HUES48 (cell line): ENCODE results near the gene SPDYE2.
A peak's percentile ranks its signal among the peaks of the same experiment; 100 is the strongest.
"Not testable (repeated sequence)": the region's sequence is repeated elsewhere in the genome, so short reads cannot be mapped to it uniquely, and the experiment has no call there.

Source experiments
- H3K27ac ChIP-seq: one replicate; pipeline ENCODE4 v1.7.0; 2013; ENCODE audit warnings: low read depth, low read length, inconsistent platforms
- H3K27me3 ChIP-seq: 2 replicates; pipeline ENCODE4 v1.6.1; 2013; ENCODE audit warnings: mild to moderate bottlenecking, low read length; ENCODE audit not compliant: control insufficient read depth, insufficient read depth
- H3K36me3 ChIP-seq: 2 replicates; pipeline ENCODE4 v1.6.1; 2013; ENCODE audit warnings: low read length; ENCODE audit not compliant: control insufficient read depth, insufficient read depth
- H3K4me1 ChIP-seq: 2 replicates; pipeline ENCODE4 v1.6.1; 2013; ENCODE audit warnings: mild to moderate bottlenecking, low read length; ENCODE audit not compliant: control insufficient read depth, insufficient read depth
- H3K4me3 ChIP-seq: 2 replicates; pipeline ENCODE4 v1.5.1; 2013; ENCODE audit warnings: mild to moderate bottlenecking, low read depth, low read length
- H3K9ac ChIP-seq: 2 replicates; pipeline ENCODE4 v1.6.1; 2013; ENCODE audit warnings: mild to moderate bottlenecking, low read depth, low read length, moderate library complexity
- H3K9me3 ChIP-seq: 2 replicates; pipeline ENCODE4 v1.6.1; 2013; ENCODE audit warnings: low read length; ENCODE audit not compliant: control insufficient read depth, insufficient read depth

Gene SPDYE2

DNA sequence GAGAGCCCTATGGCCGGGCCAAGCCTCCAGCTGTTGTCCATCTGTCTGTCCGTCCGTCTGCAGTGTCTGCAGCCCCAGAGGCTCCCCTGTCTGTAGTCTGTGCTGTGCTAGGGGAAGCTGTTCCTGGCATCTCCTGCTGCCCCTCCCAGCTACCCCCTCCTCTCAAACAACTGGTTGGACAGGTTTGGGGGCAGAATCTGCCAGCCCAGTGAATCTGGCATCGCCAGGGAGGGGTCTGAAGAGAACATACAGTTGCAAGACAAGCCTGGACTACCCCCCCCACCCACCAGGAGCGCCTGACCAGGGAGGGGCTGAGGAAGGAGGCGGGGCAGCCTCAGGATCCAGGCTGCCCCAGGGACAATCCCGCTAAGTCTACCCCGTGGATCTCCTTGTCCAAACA, 7.4 kb upstream of the SPDYE2 start, which contains the start of gene UPK3BL2:
UPK3BL2 (minus strand) TSS at position 101 of the 400 bp plus-strand sequence; CDS start at position 41, 60 bp downstream.
- not testable (repeated sequence) for H3K4me3 ChIP-seq, H3K27ac ChIP-seq, H3K9ac ChIP-seq, H3K36me3 ChIP-seq, H3K27me3 ChIP-seq, H3K4me1 ChIP-seq, H3K9me3 ChIP-seq

GRCh38 chr7:102544372-102544771, 6.7 kb upstream of the SPDYE2 start:
- H3K36me3 ChIP-seq = not testable (repeated sequence)

DNA sequence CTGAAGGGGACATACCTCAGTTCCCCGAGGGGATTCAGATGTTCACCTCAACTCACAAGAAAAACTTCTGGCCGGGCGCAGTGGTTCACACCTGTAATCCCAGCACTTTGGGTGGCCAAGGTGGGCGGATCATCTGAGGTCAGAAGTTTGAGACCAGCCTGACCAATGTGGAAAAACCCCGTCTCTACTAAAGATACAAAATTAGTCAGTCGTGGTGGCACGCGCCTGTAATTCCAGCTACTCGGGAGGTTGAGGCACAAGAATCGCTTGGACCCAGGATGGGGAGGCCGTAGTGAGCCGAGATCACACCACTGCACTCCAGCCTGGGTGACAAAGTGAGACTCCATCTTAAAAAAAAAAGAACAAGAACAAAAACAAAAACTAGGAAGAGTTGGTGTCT, 5.7 kb upstream of the SPDYE2 start:
- H3K9ac ChIP-seq, H3K4me3 ChIP-seq, H3K36me3 ChIP-seq, H3K27ac ChIP-seq, H3K27me3 ChIP-seq, H3K9me3 ChIP-seq, H3K4me1 ChIP-seq: not testable (repeated sequence)

More at GRCh38 chr7:102544372-102544771, 6.7 kb upstream of the SPDYE2 start:
- H3K9ac ChIP-seq, H3K4me3 ChIP-seq, H3K27me3 ChIP-seq, H3K4me1 ChIP-seq, H3K9me3 ChIP-seq, H3K27ac ChIP-seq: not testable (repeated sequence)

- not testable (repeated sequence) for H3K36me3 ChIP-seq, H3K27ac ChIP-seq, H3K4me3 ChIP-seq, H3K4me1 ChIP-seq, H3K9me3 ChIP-seq, H3K27me3 ChIP-seq, H3K9ac ChIP-seq
Measured at GRCh38 chr7:102546353-102546752, 4.7 kb upstream of the SPDYE2 start.

GRCh38 chr7:102568620-102569019, 17.6 kb downstream of the SPDYE2 start:
- H3K36me3 ChIP-seq, H3K4me3 ChIP-seq, H3K9ac ChIP-seq, H3K9me3 ChIP-seq, H3K27ac ChIP-seq, H3K27me3 ChIP-seq, H3K4me1 ChIP-seq: not testable (repeated sequence)

DNA sequence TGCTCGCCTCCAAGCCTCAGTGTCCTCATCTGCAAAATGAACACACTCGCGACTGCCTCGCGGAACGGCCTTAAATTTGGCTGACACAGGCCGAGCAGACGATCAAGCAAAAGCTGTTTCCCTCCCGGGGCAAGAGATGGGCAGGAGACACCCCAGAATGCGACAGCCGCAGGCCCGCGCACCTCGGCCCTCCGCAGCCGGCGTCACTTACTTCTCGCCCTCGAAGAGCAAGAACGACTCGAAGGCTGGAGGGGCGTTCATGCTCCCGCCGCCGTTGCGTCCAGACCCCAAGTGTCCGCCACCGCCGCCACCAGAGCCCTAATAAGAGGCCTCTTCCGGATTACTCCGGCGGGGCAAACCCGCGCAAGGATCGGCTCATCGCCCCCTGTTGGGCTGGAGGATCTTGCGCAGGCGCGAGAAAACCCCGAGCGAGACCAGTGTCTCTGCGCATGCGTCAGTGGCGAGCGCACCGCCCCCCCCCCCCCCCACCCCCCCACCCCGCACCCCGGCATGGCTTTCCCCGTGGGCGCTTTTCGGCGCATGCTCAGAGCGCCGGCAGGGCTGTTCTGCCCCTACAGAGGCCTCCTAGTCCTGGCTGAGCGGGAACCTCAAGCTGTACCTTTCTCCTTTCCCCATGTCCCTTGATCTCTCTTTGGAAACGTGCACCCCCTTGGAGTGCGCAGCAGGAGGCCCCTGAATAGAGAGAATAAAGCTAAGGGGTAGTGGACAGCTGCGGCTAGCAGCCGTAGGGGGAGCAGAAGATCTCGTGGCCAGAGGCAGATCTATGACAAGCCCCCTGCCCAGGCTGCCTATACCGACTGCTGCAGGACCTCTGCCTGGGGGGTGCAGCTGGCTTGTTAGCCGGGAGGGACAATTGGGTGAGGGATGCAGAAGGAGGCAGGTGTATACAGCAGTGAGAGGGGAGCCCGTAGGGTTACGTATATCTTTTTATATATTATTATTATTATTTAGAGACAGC, 21.5 kb downstream of the SPDYE2 start, which contains the start of gene POLR2J3:
POLR2J3 (minus strand) TSS at position 323 of the 979 bp plus-strand sequence; CDS start at position 261, 62 bp downstream.
- H3K4me1 ChIP-seq, H3K27me3 ChIP-seq, H3K36me3 ChIP-seq, H3K9me3 ChIP-seq, H3K27ac ChIP-seq, H3K9ac ChIP-seq: not testable (repeated sequence)
- H3K4me3 ChIP-seq = peak within 1 kb of the TSS; percentile 66

GRCh38 chr7:102574607-102575006, 23.6 kb downstream of the SPDYE2 start:
- not testable (repeated sequence) for H3K4me1 ChIP-seq, H3K4me3 ChIP-seq, H3K9ac ChIP-seq, H3K9me3 ChIP-seq, H3K27ac ChIP-seq, H3K27me3 ChIP-seq, H3K36me3 ChIP-seq

GRCh38 chr7:102576363-102576762, 25.3 kb downstream of the SPDYE2 start:
- not testable (repeated sequence) for H3K27me3 ChIP-seq, H3K4me1 ChIP-seq, H3K36me3 ChIP-seq

DNA sequence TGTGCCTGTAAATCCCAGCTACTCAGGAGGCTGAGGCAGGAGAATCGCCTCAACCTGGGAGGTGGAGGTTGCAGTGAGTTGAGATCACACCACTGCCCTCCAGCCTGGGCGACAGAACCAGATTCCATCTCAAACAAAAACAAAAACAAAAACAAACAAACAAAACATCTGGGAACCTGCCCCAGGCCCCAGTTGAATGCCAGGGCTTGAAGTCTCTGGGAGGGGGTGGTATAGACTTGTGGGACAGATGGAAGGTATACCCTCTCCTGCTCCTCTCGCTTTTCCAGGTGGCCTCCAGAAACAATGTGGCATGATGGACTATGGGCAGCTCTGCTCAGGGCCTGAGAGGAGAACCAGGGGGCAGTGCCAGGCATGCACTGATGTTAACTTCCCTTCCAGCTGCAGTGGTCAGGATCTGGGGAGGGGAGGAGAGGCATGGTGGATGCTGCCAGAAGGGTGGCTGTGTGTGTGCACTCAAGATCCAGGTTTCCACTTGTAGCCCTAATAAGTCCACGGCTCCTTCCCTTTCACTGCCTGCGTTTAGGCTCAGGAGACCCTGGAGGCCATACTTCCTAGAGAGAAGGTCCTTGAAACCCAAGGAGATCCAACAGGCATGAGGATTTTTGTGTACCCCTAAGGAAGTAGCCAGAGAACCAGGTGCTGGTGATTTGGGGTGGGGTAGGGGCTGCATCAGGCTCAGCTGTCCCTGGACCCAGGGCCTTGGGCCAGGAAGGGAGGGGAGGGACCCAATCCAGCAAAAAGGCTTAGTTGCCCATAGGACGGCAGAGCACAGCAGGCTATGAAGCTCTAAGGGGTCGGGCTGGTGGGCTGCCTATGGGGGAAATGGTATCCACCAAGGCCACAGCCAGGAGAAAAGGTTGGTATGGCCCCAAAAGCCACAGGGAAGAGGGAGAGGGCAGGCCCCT, 26.6 kb downstream of the SPDYE2 start:
- not testable (repeated sequence) for H3K4me3 ChIP-seq, H3K27ac ChIP-seq, H3K36me3 ChIP-seq, H3K4me1 ChIP-seq, H3K27me3 ChIP-seq, H3K9me3 ChIP-seq, H3K9ac ChIP-seq

More at GRCh38 chr7:102576363-102576762, 25.3 kb downstream of the SPDYE2 start:
- H3K9me3 ChIP-seq, H3K4me3 ChIP-seq, H3K9ac ChIP-seq, H3K27ac ChIP-seq: not testable (repeated sequence)

DNA sequence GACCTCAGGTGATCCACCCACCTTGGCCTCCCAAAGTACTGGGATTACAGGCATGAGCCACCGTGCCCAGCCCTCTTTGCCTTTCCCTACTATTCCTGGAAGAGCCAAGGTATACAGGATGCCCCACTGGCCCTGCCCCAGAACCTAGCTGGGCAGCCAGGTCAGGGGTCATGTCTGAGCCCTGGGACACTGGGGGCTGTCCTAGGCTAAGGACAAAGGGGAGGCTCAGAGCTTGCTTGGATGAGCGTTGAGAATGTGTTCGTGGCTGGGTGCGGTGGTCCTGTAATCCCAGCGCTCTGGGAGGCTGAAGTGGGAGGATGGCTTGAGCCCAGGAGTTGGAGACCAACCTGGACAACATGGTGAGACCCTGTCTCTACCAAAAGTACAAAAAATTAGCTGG, 27.5 kb downstream of the SPDYE2 start:
- H3K9me3 ChIP-seq, H3K4me3 ChIP-seq, H3K27me3 ChIP-seq, H3K4me1 ChIP-seq, H3K36me3 ChIP-seq, H3K9ac ChIP-seq, H3K27ac ChIP-seq: not testable (repeated sequence)

DNA sequence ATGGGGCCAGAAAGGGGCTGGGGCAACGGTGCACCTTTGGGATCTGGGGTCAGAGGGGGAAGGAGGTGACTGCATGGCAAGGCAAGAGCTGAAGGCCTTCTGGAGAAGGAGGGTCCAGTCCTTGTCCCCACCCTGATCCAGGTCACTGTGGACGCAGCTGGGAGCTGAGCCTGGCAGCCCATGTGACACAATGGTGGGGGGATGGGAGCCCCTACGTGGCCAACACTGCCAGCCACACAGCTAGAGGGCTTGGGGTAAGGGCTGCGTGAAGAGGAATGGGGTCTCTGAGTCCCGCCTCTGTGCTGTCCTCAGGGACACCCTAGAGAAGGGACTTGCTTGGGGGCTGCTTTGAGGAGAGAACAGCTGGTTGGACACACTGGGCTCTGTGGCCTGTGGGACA, 30.7 kb downstream of the SPDYE2 start:
- H3K9me3 ChIP-seq, H3K4me3 ChIP-seq, H3K27me3 ChIP-seq, H3K4me1 ChIP-seq, H3K36me3 ChIP-seq, H3K9ac ChIP-seq, H3K27ac ChIP-seq: not testable (repeated sequence)
